ENCODE data around the gene PPP1R18. TPM values are rescaled to one million over a fixed set of nuclear protein-coding genes. Genes with fewer than 3 reads are reported as not detected.

Gene PPP1R18

DNA sequence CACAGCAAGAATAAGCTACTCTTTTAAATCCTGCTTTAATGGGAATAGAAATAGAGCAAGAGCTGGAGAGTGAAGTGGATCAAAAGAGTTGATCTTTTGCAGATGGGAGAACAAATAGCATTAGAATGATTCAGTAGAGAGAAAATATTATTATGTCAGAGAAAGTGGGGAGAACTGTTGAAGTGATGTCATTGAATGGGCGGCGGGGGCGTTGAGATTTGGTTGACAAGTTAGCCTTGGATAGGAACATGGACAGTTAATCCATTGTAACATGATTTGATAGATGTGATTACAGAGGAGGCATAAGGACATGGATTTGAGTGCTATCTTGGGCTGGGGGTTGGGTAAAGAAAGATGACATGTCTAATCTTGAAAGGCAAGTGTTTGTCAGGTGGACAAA is 50.6 kb downstream of the PPP1R18 start:
- no CpG with 5 or more reads among the region's 3 CpGs for WGBS, 2 donors (ENCODE audit: extremely low coverage in 2 of 2, insufficient read length in 2 of 2, insufficient replicate concordance in 1 of 2)
- H3K9me3 ChIP-seq (replicated peaks in 1 of 2; ENCODE audit: control insufficient read depth in 2 of 2, insufficient read depth in 1 of 2, low read depth in 1 of 2, low read length in 2 of 2), result no peaks in the 10 kb centered on the region
- no peaks in the 10 kb centered on the region for H3K27me3 ChIP-seq (ENCODE audit: control insufficient read depth in 3 of 3, insufficient read depth in 3 of 3, low read depth in 1 of 3, low read length in 3 of 3)
- no peak overlapping the region for H2AFZ ChIP-seq (ENCODE audit: low read length)
- no peak overlapping the region for H3K18ac ChIP-seq (ENCODE audit: low read length)
- H2BK120ac ChIP-seq (ENCODE audit: low read depth, low read length), result no peak overlapping the region
- H3K79me1 ChIP-seq (ENCODE audit: low read depth, low read length), result no peaks in the 10 kb centered on the region
- H2AK5ac ChIP-seq (ENCODE audit: low read depth, low read length), result no peak overlapping the region
- H2BK12ac ChIP-seq (ENCODE audit: low read length), result no peak overlapping the region
- H3K23ac ChIP-seq (ENCODE audit: low read depth, low read length, poor library complexity), result no peak overlapping the region
- H4K91ac ChIP-seq (ENCODE audit: low read depth, low read length, poor library complexity), result no peak overlapping the region
- H4K8ac ChIP-seq (ENCODE audit: low read depth, low read length), result no peak overlapping the region
- H3K4ac ChIP-seq (ENCODE audit: low read length), result no peak overlapping the region
- no peak overlapping the region for H2BK15ac ChIP-seq (ENCODE audit: low read length)
- H3K9ac ChIP-seq (ENCODE audit: low read depth, low read length, poor library complexity), result no peak overlapping the region
- H3K4me3 ChIP-seq (ENCODE audit: low read length in 2 of 2), result no peak overlapping the region
- H3K27ac ChIP-seq (replicated peaks; ENCODE audit: low read length), result no peak overlapping the region
- DNase-seq (ENCODE audit: low spot score), result no peak
- H3K14ac ChIP-seq (ENCODE audit: low read length), result no peak overlapping the region
- H3K4me2 ChIP-seq (ENCODE audit: insufficient read depth, low read length, poor library complexity, severe bottlenecking), result no peak overlapping the region
- H3K36me3 ChIP-seq (replicated peaks in 1 of 2; ENCODE audit: control insufficient read depth in 2 of 2, insufficient read depth in 2 of 2, low read length in 2 of 2), result peaks cover 27 to 84% of the 10 kb centered on the region in 2 donors
- H3K4me1 ChIP-seq (ENCODE audit: control insufficient read depth in 2 of 2, insufficient read depth in 1 of 2, low read depth in 1 of 2, low read length in 2 of 2), result no peaks in the 10 kb centered on the region
- H2BK5ac ChIP-seq (ENCODE audit: low read length), result no peak overlapping the region

DNA sequence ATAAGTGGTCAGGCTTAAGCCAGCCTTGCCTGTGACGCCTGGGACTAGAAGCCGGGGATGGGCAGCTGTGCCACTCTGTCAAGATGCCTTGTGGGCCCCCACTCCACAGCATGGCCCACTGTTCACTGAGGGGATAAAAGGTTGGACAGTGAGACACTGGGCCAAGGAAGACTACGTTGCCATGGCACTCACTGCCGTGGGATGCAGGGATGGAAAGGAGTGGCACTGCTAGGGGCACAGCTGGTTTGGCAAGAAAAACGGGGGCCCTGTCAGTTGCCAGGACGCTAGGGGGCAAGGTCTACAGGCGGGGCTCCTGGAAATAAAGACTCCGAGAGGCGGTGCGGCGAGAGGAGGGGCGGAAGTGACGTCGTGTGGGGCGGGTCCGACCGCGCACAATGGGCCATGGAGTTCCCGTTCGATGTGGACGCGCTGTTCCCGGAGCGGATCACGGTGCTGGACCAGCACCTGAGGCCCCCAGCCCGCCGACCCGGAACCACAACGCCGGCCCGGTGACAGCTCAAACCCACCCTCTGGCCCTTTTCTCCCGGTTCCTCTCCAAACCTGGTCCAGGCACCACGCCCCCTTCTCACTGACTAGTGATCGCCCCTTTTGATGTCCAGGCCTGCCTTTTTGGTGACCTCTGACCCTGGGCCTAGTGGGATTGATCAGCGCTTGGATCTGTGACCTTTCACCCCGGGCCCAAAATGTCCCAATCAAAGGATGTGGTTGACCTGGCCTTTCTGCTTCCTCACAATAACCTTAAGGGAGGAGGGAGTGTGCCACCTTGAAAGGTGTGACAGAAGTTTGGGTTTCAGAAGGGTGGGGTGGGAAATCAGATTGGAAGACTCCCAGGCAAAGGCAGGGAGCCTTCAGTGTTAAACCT is 59.7 kb downstream of the PPP1R18 start, which contains the start of gene ATAT1:
ATAT1 (plus strand) TSS at position 391 of the 883 bp plus-strand sequence.
- Histone ChIP-seq H3K27ac (replicated peaks; ENCODE audit: low read length) (peak within 1 kb of the TSS; percentile 60), H3K4me1 (ENCODE audit: control insufficient read depth in 2 of 2, insufficient read depth in 1 of 2, low read depth in 1 of 2, low read length in 2 of 2) (peaks cover 5 to 7% of the 10 kb centered on the region in 2 donors), H2BK120ac (ENCODE audit: low read depth, low read length) (peak within 1 kb of the TSS; percentile 76), H2BK15ac (ENCODE audit: low read length) (peak within 1 kb of the TSS; percentile 64), H3K9ac (ENCODE audit: low read depth, low read length, poor library complexity) (peak within 1 kb of the TSS; percentile 87), H3K4ac (ENCODE audit: low read length) (no peak within 1 kb of the TSS), H3K79me1 (ENCODE audit: low read depth, low read length) (peaks cover 3% of the 10 kb centered on the region), H2BK12ac (ENCODE audit: low read length) (no peak within 1 kb of the TSS), H3K36me3 (replicated peaks in 1 of 2; ENCODE audit: control insufficient read depth in 2 of 2, insufficient read depth in 2 of 2, low read length in 2 of 2) (peaks cover 34 to 89% of the 10 kb centered on the region in 2 donors), H3K27me3 (ENCODE audit: control insufficient read depth in 3 of 3, insufficient read depth in 3 of 3, low read depth in 1 of 3, low read length in 3 of 3) (no peaks in the 10 kb centered on the region), H2AK5ac (ENCODE audit: low read depth, low read length) (peak within 1 kb of the TSS; percentile 41), H3K4me2 (ENCODE audit: insufficient read depth, low read length, poor library complexity, severe bottlenecking) (peak within 1 kb of the TSS; percentile 92), H3K18ac (ENCODE audit: low read length) (peak within 1 kb of the TSS; percentile 95), H2BK5ac (ENCODE audit: low read length) (peak within 1 kb of the TSS; percentile 98), H4K91ac (ENCODE audit: low read depth, low read length, poor library complexity) (no peak within 1 kb of the TSS), H3K4me3 (ENCODE audit: low read length in 2 of 2) (peak within 1 kb of the TSS; percentile 82 to 86), H4K8ac (ENCODE audit: low read depth, low read length) (peak within 1 kb of the TSS; percentile 93), H3K9me3 (replicated peaks in 1 of 2; ENCODE audit: control insufficient read depth in 2 of 2, insufficient read depth in 1 of 2, low read depth in 1 of 2, low read length in 2 of 2) (no peaks in the 10 kb centered on the region), H3K23ac (ENCODE audit: low read depth, low read length, poor library complexity) (peak within 1 kb of the TSS; percentile 37), H2AFZ (ENCODE audit: low read length) (peak within 1 kb of the TSS; percentile 85), H3K14ac (ENCODE audit: low read length) (no peak within 1 kb of the TSS)
- WGBS, 2 donors (ENCODE audit: extremely low coverage in 2 of 2, insufficient read length in 2 of 2, insufficient replicate concordance in 1 of 2), result no CpG with 5 or more reads among the region's 36 CpGs
- DNase-seq (ENCODE audit: low spot score), result peak; percentile 77

Small RNA genes within 50 kb of the gene (small RNA-seq; reads per million reads assigned to genes)
- not detected for gene RF00019 (ENCODE audit: insufficient read depth)
